Liver (tissue), 9 donors: ENCODE measurements around the gene CDH23. TPM values are rescaled to one million over a fixed set of nuclear protein-coding genes. Genes with fewer than 3 reads are reported as not detected.

ENCODE experiments used
- DNase-seq: peaks from one replicate; pipeline ENCODE4 v3.0.0-alpha.2; 2017; ENCODE audit warnings: low spot score
- H3K27ac ChIP-seq, 2 donors: one replicate each; pipeline ENCODE4 v1.7.0; 2013; ENCODE audit warnings: inconsistent platforms in 2 of 2, low read length in 2 of 2, control low read depth in 1 of 2, low read depth in 1 of 2, mild to moderate bottlenecking in 1 of 2
- H3K27me3 ChIP-seq, 4 donors: one replicate each; pipeline versions ENCODE4 v1.6.1 to v1.7.0; 2013; ENCODE audit warnings: low read length in 3 of 4, inconsistent platforms in 1 of 4, mild to moderate bottlenecking in 1 of 4, moderate library complexity in 1 of 4; ENCODE audit not compliant: control insufficient read depth in 4 of 4, insufficient read depth in 4 of 4
- H3K36me3 ChIP-seq, 4 donors: one replicate each; pipeline versions ENCODE4 v1.6.1 to v1.7.0; 2013; ENCODE audit warnings: low read length in 3 of 4, mild to moderate bottlenecking in 3 of 4, low read depth in 1 of 4, moderate library complexity in 1 of 4; ENCODE audit not compliant: control insufficient read depth in 4 of 4, insufficient read depth in 3 of 4
- H3K4me1 ChIP-seq, 4 donors: one replicate each; pipeline versions ENCODE4 v1.6.1 to v1.7.0; 2013; ENCODE audit warnings: low read length in 3 of 4, mild to moderate bottlenecking in 3 of 4, moderate library complexity in 1 of 4; ENCODE audit not compliant: control insufficient read depth in 4 of 4, insufficient read depth in 4 of 4
- H3K4me3 ChIP-seq, 3 donors: one replicate each; pipeline versions ENCODE4 v1.6.1 to v1.7.0; 2013; ENCODE audit warnings: low read length in 3 of 3, control low read depth in 1 of 3, low read depth in 1 of 3, mild to moderate bottlenecking in 1 of 3
- H3K9ac ChIP-seq, 2 donors: one replicate each; pipeline ENCODE4 v1.7.0; 2013; ENCODE audit warnings: low read length in 2 of 2, mild to moderate bottlenecking in 2 of 2, moderate library complexity in 2 of 2, control low read depth in 1 of 2, low read depth in 1 of 2
- H3K9me3 ChIP-seq, 4 donors: one replicate each; pipeline versions ENCODE4 v1.6.1 to v1.7.0; 2013; ENCODE audit warnings: low read length in 3 of 4; ENCODE audit not compliant: control insufficient read depth in 4 of 4
- ATF3 ChIP-seq: IDR thresholded peaks from 2 replicates; pipeline ENCODE4 v1.6.1; 2016; ENCODE audit warnings: antibody characterized with exemption
- CTCF ChIP-seq: fragments of 150-350 bp; IDR thresholded peaks from 2 replicates; pipeline ENCODE4 v1.5.1; 2017; ENCODE audit warnings: improper control_type of control experiment, low read depth, low read length; ENCODE audit not compliant: missing input control
- EGR1 ChIP-seq, 2 donors: IDR thresholded peaks; 2 replicates each; pipeline ENCODE4 v1.6.1; 2016 to 2018; ENCODE audit warnings: antibody characterized with exemption in 2 of 2, low read depth in 2 of 2
- FOXA1 ChIP-seq: IDR thresholded peaks from 2 replicates; pipeline ENCODE4 v1.6.1; 2016; ENCODE audit warnings: antibody characterized with exemption
- FOXA2 ChIP-seq: IDR thresholded peaks from 2 replicates; pipeline ENCODE4 v1.6.1; 2016; ENCODE audit warnings: antibody characterized with exemption
- GABPA ChIP-seq, 2 donors: IDR thresholded peaks in 1 of 2; conservative IDR thresholded peaks in 1 of 2; 2 replicates each; pipeline ENCODE4 v1.6.1; 2016; ENCODE audit warnings: antibody characterized with exemption in 2 of 2, mild to moderate bottlenecking in 1 of 2, moderate library complexity in 1 of 2
- HNF4A ChIP-seq, 2 donors: conservative IDR thresholded peaks; 2 replicates each; pipeline ENCODE4 v1.6.1; 2016; ENCODE audit warnings: antibody characterized with exemption in 2 of 2, mild to moderate bottlenecking in 2 of 2
- JUND ChIP-seq, 2 donors: IDR thresholded peaks; 2 replicates each; pipeline ENCODE4 v1.6.1; 2016; ENCODE audit warnings: antibody characterized with exemption in 2 of 2
- RAD21 ChIP-seq, 2 donors: IDR thresholded peaks; 2 replicates each; pipeline ENCODE4 v1.6.1; 2016; ENCODE audit warnings: antibody characterized with exemption in 2 of 2, mild to moderate bottlenecking in 2 of 2
- RXRA ChIP-seq, 2 donors: IDR thresholded peaks; 2 replicates each; pipeline ENCODE4 v1.6.1; 2017 to 2018; ENCODE audit warnings: antibody characterized with exemption in 2 of 2, mild to moderate bottlenecking in 1 of 2
- SP1 ChIP-seq: IDR thresholded peaks from 2 replicates; pipeline ENCODE4 v1.6.1; 2018; ENCODE audit warnings: antibody characterized with exemption, mild to moderate bottlenecking
- TAF1 ChIP-seq: conservative IDR thresholded peaks from 2 replicates; pipeline ENCODE4 v1.6.1; 2016; ENCODE audit warnings: antibody characterized with exemption, mild to moderate bottlenecking
- WGBS: extraction: QIAGEN DNeasy Blood & Tissue Kit; methylation state at CpG from one replicate; pipeline ENCODE4 v1.1.7; 2013; 5-methylcytosine and 5-hydroxymethylcytosine counted together
- polyA plus RNA-seq, 2 donors: library from polyadenylated mRNA; stranded (reverse) in 1 of 2; unstranded in 1 of 2; fragments of 200-250 nt in 1 of 2; fragments of >200 nt in 1 of 2; fragmentation: Nextera tagmentation in 1 of 2; extraction: Ambion mirVana in 1 of 2; gene quantifications; one replicate each; pipeline versions ENCODE4 v1.2.1 to v1.2.3, GENCODE V29; 2013 to 2015
- total RNA-seq, 2 donors: library from RNA; depleted of rRNA; stranded (reverse); fragments of >200 nt; gene quantifications; one replicate each; pipeline ENCODE4 v1.2.3, GENCODE V29; 2014
- donor health status: healthy.
- donor health status: healthy.
- donor health status: healthy.
- donor health status: healthy.
- donor health status: healthy.

The CDH23 gene
- total and polyA plus RNA-seq, 4 donors, result 1.5 to 4.7 (median 3.4) TPM

- TF ChIP-seq RAD21 (IDR thresholded peaks at IDR 0.05) (no peak), HNF4A (conservative IDR thresholded peaks at IDR 0.05) (no peak), RXRA (IDR thresholded peaks at IDR 0.05) (no peak)
- Histone ChIP-seq H3K4me1 (no peaks in the 10 kb centered on the region), H3K27me3 (no peaks in the 10 kb centered on the region), H3K27ac (no peak overlapping the region), H3K9ac (no peak overlapping the region), H3K4me3 (no peak overlapping the region), H3K9me3 (no peaks in the 10 kb centered on the region), H3K36me3 (peaks cover 0 to 12% (median 1%) of the 10 kb centered on the region in 4 donors)
- no peak for DNase-seq
- 95% methylated on average over 6 of the region's 6 CpGs for WGBS
Observed at GRCh38 chr10:71365366-71365765, 31.4 kb upstream of the CDH23 start.

GRCh38 chr10:71366690-71367089 lies 30.0 kb upstream of the CDH23 start:
- 86% methylated on average over 8 of the region's 8 CpGs for WGBS
- DNase-seq, result no peak
- Histone ChIP-seq H3K36me3 (peaks cover 0 to 10% (median 1%) of the 10 kb centered on the region in 4 donors), H3K27me3 (no peaks in the 10 kb centered on the region), H3K9ac (no peak overlapping the region), H3K4me1 (no peaks in the 10 kb centered on the region), H3K4me3 (no peak overlapping the region), H3K27ac (no peak overlapping the region), H3K9me3 (no peaks in the 10 kb centered on the region)
- TF ChIP-seq GABPA (IDR thresholded peaks at IDR 0.05 in 1 of 2, conservative IDR thresholded peaks at IDR 0.05 in 1 of 2), result no peak
- TF ChIP-seq FOXA2, result no peak
- no peak for TF ChIP-seq SP1
- TF ChIP-seq FOXA1, result no peak
- TF ChIP-seq JUND (IDR thresholded peaks at IDR 0.05), result no peak
- no peak for TF ChIP-seq CTCF
- TF ChIP-seq TAF1, result no peak
- TF ChIP-seq RAD21 (IDR thresholded peaks at IDR 0.05), result no peak
- no peak for TF ChIP-seq HNF4A (conservative IDR thresholded peaks at IDR 0.05)
- TF ChIP-seq ATF3, result no peak

GRCh38 chr10:71367271-71367670 lies 29.4 kb upstream of the CDH23 start:
- 85% methylated on average over 2 of the region's 2 CpGs for WGBS
- TF ChIP-seq RXRA (IDR thresholded peaks at IDR 0.05), result no peak
- TF ChIP-seq ATF3, result no peak
- no peak for TF ChIP-seq JUND (IDR thresholded peaks at IDR 0.05)
- TF ChIP-seq EGR1 (IDR thresholded peaks at IDR 0.05; ENCODE audit: low read depth in 2 of 2), result no peak
- Histone ChIP-seq H3K27me3 (no peaks in the 10 kb centered on the region), H3K9ac (no peak overlapping the region), H3K27ac (no peak overlapping the region), H3K9me3 (no peaks in the 10 kb centered on the region), H3K36me3 (peaks cover 0 to 9% (median under 1%) of the 10 kb centered on the region in 4 donors), H3K4me3 (no peak overlapping the region), H3K4me1 (no peaks in the 10 kb centered on the region)
- no peak for DNase-seq
